Gastrocnemius medialis (tissue), 4 donors: ENCODE results near the gene FAM110A. TPM values are rescaled to one million over a fixed set of nuclear protein-coding genes. Genes with fewer than 3 reads are reported as not detected.

ENCODE experiments used
- ATAC-seq, 2 donors: fragments of 150-250 bp; one replicate each; pipeline ENCODE4 v1.9.1; 2016
- DNase-seq, 2 donors: peaks; one replicate each; pipeline ENCODE4 v3.0.0-alpha.2; 2019
- H3K27ac ChIP-seq, 4 donors: fragments of 200-600 bp; sonication (generic); 1 replicate in 1 of 4; 2 replicates in 3 of 4; pipeline ENCODE4 v1.5.1; 2016 to 2018; ENCODE audit warnings: mild to moderate bottlenecking in 2 of 4, moderate library complexity in 1 of 4
- H3K27me3 ChIP-seq, 3 donors: fragments of 200-600 bp; sonication (generic) in 2 of 3; 1 replicate in 1 of 3; 2 replicates in 2 of 3; pipeline versions ENCODE4 v1.5.1 to v1.6.0; 2016 to 2019; ENCODE audit warnings: mild to moderate bottlenecking in 1 of 3, moderate library complexity in 1 of 3
- H3K36me3 ChIP-seq, 2 donors: fragments of 200-600 bp; sonication (generic) in 1 of 2; one replicate each; pipeline ENCODE4 v1.5.1; 2017 to 2018
- H3K4me1 ChIP-seq, 2 donors: fragments of 200-600 bp; sonication (generic) in 1 of 2; one replicate each; pipeline ENCODE4 v1.5.1; 2016 to 2017; ENCODE audit warnings: mild to moderate bottlenecking in 2 of 2
- H3K4me3 ChIP-seq, 4 donors: fragments of 200-600 bp; sonication (generic) in 3 of 4; 1 replicate in 1 of 4; 2 replicates in 3 of 4; pipeline ENCODE4 v1.5.1; 2016 to 2019; ENCODE audit warnings: mild to moderate bottlenecking in 2 of 4
- H3K9me3 ChIP-seq, 3 donors: fragments of 200-600 bp; sonication (generic) in 2 of 3; 1 replicate in 1 of 3; 2 replicates in 2 of 3; pipeline ENCODE4 v1.5.1; 2016 to 2019
- POLR2A ChIP-seq, 2 donors: fragments of 450-650 bp; IDR thresholded peaks; one replicate each; pipeline ENCODE4 v1.6.1; 2017; ENCODE audit warnings: antibody characterized with exemption in 2 of 2, mild to moderate bottlenecking in 2 of 2, moderate library complexity in 2 of 2
- in situ Hi-C, 4 donors: fragments of 200-750 bp; cut with MboI; loops; one replicate each; pipeline versions ENCODE4 v1.15.0 to v1.8.0; 2017; ENCODE audit warnings: low sequenced_read_pairs in 4 of 4
- intact Hi-C: fragments of 100-400 bp; cut with DNase I; formaldehyde crosslinking; loops from one replicate; pipeline ENCODE4 v1.15.1; 2023; ENCODE audit warnings: low total_unique reads
- total RNA-seq, 4 donors: library from RNA; depleted of rRNA; stranded (reverse); fragments of >200 nt; gene quantifications; one replicate each; pipeline versions ENCODE4 v1.1.0 to v1.2.3, GENCODE V29; 2016
- TF ChIP-seq, protein P1 (sequence below), 5 experiments: fragments of 450-650 bp in 3 of 5; fragments of 200-600 bp in 2 of 5; sonication (generic) in 2 of 5; IDR thresholded peaks in 4 of 5; conservative IDR thresholded peaks in 1 of 5; 1 replicate in 4 of 5; 2 replicates in 1 of 5; pipeline ENCODE4 v1.5.1; 2016 to 2019; ENCODE audit warnings: antibody characterized with exemption in 5 of 5, mild to moderate bottlenecking in 3 of 5, moderate library complexity in 3 of 5

The FAM110A gene
- total RNA-seq, 4 donors from 2014 or later, result 0.25 to 6.2 (median 1.9) TPM

DNA sequence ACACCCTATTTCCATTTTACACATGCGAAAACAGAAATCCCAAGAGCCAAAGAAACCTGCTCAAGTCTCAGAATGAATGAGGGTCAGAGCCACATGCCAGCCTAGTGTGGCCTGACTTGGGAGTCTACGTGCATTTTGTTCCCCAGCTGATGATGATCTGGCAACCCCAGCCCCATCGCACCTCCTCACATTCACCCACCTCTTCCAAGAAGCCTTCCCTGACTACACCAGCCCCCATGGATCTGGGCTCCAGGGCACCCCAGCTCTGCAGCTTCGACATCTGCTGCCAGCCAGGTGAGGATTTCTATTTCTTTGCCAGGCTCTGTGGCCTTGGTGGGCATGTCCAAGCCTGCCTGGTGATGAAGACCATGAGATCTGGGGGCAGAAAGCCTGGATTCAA lies 41.6 kb downstream of the FAM110A start:
- Histone ChIP-seq H3K9me3 (no peaks in the 10 kb centered on the region), H3K27ac (no peak overlapping the region), H3K36me3 (no peaks in the 10 kb centered on the region), H3K27me3 (peaks cover 0 to 5% (median 4%) of the 10 kb centered on the region in 3 donors), H3K4me3 (no peak overlapping the region), H3K4me1 (no peaks in the 10 kb centered on the region)
- DNase-seq, result no peak
- no peak for ATAC-seq
- in situ Hi-C loops (no loop called here), intact Hi-C loops (no loop called here)
- TF ChIP-seq, protein P1, sequence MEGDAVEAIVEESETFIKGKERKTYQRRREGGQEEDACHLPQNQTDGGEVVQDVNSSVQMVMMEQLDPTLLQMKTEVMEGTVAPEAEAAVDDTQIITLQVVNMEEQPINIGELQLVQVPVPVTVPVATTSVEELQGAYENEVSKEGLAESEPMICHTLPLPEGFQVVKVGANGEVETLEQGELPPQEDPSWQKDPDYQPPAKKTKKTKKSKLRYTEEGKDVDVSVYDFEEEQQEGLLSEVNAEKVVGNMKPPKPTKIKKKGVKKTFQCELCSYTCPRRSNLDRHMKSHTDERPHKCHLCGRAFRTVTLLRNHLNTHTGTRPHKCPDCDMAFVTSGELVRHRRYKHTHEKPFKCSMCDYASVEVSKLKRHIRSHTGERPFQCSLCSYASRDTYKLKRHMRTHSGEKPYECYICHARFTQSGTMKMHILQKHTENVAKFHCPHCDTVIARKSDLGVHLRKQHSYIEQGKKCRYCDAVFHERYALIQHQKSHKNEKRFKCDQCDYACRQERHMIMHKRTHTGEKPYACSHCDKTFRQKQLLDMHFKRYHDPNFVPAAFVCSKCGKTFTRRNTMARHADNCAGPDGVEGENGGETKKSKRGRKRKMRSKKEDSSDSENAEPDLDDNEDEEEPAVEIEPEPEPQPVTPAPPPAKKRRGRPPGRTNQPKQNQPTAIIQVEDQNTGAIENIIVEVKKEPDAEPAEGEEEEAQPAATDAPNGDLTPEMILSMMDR (IDR thresholded peaks at IDR 0.05 in 4 of 5, conservative IDR thresholded peaks at IDR 0.05 in 1 of 5), result no peak
- no peak for TF ChIP-seq POLR2A (IDR thresholded peaks at IDR 0.05)

DNA sequence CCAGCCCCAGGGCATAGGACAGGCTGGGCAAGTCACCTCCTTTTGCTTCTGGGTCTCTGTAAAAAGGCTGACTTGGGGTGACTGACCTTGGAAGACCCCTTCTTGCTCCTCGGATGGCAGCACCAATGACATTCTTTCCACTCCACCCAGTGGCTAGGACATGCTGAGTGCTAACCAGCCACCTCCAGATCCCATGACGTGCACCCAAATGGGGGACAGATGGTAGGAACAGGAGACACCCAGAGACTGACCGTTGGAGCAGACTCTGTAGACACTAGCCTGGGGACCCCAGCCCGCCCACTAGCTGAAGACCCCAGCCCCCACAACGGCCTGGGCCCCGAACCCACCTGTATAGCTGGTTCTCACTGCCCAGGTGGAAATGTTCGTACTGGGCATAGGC lies 44.3 kb downstream of the FAM110A start:
- in situ Hi-C loops, result no loop called here
- no peak for TF ChIP-seq POLR2A (IDR thresholded peaks at IDR 0.05)
- TF ChIP-seq, protein P1 (IDR thresholded peaks at IDR 0.05 in 4 of 5, conservative IDR thresholded peaks at IDR 0.05 in 1 of 5), result no peak
- DNase-seq (no peak), ATAC-seq (no peak)
- intact Hi-C loops, result no loop called here
- H3K27ac ChIP-seq, result no peak overlapping the region
- H3K36me3 ChIP-seq, result no peaks in the 10 kb centered on the region
- H3K27me3 ChIP-seq, result peaks cover 0 to 4% (median 2%) of the 10 kb centered on the region in 3 donors
- no peaks in the 10 kb centered on the region for H3K9me3 ChIP-seq
- H3K4me1 ChIP-seq, result no peaks in the 10 kb centered on the region
- no peak overlapping the region for H3K4me3 ChIP-seq

DNA sequence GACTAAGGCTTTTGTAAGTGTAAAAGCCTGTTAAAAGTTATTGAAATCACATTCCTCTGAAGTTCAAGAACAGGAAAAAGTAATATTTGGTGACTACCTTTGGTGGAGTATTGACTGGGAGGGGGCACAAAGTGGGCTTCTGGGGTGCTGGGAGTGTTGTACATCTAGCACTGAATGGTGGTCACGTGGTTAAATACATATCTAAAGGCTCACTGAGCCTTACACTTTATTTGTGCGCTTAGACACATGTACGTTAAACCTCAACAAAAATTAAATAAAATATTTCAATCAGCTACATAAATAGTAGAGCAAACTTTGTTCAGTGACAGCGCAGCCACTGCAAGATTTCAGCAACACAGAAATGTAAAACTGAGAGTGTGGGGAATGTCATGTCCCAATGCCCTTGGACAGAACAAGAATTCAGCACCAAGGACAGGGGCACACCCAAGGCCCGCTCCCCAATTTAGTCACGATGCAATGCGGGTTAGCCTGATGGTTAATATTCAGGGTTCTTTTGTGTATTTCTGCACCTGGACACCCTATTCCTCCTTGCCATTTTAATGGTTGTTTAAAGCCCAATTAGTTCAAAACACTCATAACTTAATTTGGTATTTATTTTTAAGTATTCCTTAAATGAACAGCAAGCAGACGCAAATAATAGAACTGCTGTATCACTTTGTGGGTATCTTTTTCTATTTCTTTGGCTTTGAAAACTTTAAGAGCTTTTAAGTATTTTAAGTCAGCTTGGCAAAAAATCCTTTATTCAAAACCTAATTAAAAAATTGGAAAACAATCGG lies 45.2 kb downstream of the FAM110A start:
- DNase-seq, result no peak
- Histone ChIP-seq H3K27me3 (peaks cover 0 to 2% (median 0%) of the 10 kb centered on the region in 3 donors), H3K36me3 (no peaks in the 10 kb centered on the region), H3K9me3 (no peaks in the 10 kb centered on the region), H3K4me3 (no peak overlapping the region), H3K27ac (no peak overlapping the region), H3K4me1 (no peaks in the 10 kb centered on the region)
- TF ChIP-seq, protein P1 (IDR thresholded peaks at IDR 0.05 in 4 of 5, conservative IDR thresholded peaks at IDR 0.05 in 1 of 5), result no peak
- no peak for TF ChIP-seq POLR2A (IDR thresholded peaks at IDR 0.05)
- ATAC-seq, result no peak
- in situ Hi-C loops (no loop called here), intact Hi-C loops (no loop called here)

DNA sequence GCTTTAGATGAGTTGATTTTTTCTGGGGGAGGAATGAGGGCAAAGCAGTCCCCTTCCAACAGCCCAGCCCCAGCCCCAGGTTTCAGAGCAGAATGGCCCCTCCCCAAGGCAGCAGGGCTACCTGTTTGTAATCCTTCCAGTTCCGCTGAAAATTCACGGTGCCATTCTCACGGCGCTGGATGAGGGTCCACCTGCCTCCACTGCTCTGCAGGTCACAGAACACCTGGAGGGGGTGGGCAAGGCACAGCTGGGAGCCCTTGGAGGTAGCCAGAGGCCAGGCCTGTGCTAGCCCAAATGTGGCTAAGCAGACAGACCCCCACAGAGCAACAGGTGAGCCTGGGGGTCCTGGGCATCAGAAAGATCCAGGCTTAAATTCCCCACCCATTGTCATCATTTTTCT lies 46.1 kb downstream of the FAM110A start:
- Histone ChIP-seq H3K27ac (no peak overlapping the region), H3K4me3 (no peak overlapping the region), H3K36me3 (no peaks in the 10 kb centered on the region), H3K9me3 (no peaks in the 10 kb centered on the region), H3K4me1 (no peaks in the 10 kb centered on the region), H3K27me3 (peaks cover 0 to 7% (median 3%) of the 10 kb centered on the region in 3 donors)
- TF ChIP-seq, protein P1 (IDR thresholded peaks at IDR 0.05 in 4 of 5, conservative IDR thresholded peaks at IDR 0.05 in 1 of 5), result no peak
- no peak for TF ChIP-seq POLR2A (IDR thresholded peaks at IDR 0.05)
- DNase-seq, result no peak
- in situ Hi-C loops (no loop called here), intact Hi-C loops (no loop called here)
- ATAC-seq, result no peak
